Astrocyte (in vitro differentiated cells and primary cell): ENCODE measurements around the gene DYNLT2.

Source experiments
- EZH2 ChIP-seq: IDR thresholded peaks from 2 replicates; pipeline ENCODE4 v1.6.1; 2012; ENCODE audit warnings: mild to moderate bottlenecking, low read length, inconsistent platforms; ENCODE audit not compliant: insufficient read depth
- TF ChIP-seq, protein P1 (sequence below): IDR thresholded peaks from 2 replicates; pipeline ENCODE4 v1.5.1; 2011; ENCODE audit warnings: low read depth, mild to moderate bottlenecking, inconsistent platforms, low read length, moderate library complexity; ENCODE audit not compliant: insufficient read depth

DNA sequence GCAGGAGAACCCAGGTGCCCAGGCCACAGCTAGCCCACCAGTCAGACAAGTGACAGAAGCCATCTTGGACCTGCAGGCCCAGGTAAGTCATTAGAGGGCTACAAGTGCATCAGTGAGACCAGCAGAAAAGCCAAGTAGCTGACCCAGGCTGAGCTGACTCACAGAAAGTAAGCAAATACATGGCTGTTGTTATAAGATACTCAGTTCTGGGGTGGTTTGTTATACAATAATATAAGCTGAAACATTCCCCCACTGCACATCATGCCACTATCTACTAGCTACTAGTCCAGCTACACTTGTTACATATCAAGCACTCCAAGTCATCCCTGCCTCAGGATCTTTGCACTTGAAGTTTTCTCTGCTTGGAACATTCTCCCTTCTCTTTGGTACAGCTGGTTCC lies 10.0 kb downstream of the DYNLT2 start:
- TF ChIP-seq, protein P1, sequence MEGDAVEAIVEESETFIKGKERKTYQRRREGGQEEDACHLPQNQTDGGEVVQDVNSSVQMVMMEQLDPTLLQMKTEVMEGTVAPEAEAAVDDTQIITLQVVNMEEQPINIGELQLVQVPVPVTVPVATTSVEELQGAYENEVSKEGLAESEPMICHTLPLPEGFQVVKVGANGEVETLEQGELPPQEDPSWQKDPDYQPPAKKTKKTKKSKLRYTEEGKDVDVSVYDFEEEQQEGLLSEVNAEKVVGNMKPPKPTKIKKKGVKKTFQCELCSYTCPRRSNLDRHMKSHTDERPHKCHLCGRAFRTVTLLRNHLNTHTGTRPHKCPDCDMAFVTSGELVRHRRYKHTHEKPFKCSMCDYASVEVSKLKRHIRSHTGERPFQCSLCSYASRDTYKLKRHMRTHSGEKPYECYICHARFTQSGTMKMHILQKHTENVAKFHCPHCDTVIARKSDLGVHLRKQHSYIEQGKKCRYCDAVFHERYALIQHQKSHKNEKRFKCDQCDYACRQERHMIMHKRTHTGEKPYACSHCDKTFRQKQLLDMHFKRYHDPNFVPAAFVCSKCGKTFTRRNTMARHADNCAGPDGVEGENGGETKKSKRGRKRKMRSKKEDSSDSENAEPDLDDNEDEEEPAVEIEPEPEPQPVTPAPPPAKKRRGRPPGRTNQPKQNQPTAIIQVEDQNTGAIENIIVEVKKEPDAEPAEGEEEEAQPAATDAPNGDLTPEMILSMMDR = no peak
- no peak for TF ChIP-seq EZH2
